BE2C (cell line): Measurements from ENCODE around the gene ARIH2.

ENCODE experiments used
- DNase-seq: peaks from one replicate; pipeline ENCODE4 v3.0.0-alpha.2; 2020
- H3K27me3 ChIP-seq: fragments of 250-450 bp; sonication (Bioruptor Pico); 2 replicates; pipeline ENCODE4 v1.5.1; 2020; ENCODE audit warnings: mild to moderate bottlenecking
- H3K36me3 ChIP-seq: fragments of 250-450 bp; sonication (Bioruptor Pico); 2 replicates; pipeline ENCODE4 v1.5.1; 2020; ENCODE audit warnings: mild to moderate bottlenecking
- H3K4me1 ChIP-seq: fragments of 250-450 bp; sonication (Bioruptor Pico); 2 replicates; pipeline ENCODE4 v1.5.1; 2020
- H3K4me3 ChIP-seq: 2 replicates; pipeline ENCODE4 v1.5.1; 2011; ENCODE audit warnings: low read depth, low read length
- H3K9me3 ChIP-seq: fragments of 250-450 bp; sonication (Bioruptor Pico); 2 replicates; pipeline ENCODE4 v1.5.1; 2020
- CTCF ChIP-seq: IDR thresholded peaks from 2 replicates; pipeline ENCODE4 v1.5.1; 2012; ENCODE audit warnings: mild to moderate bottlenecking, low read depth, low read length

ARIH2 gene

GRCh38 chr3:48991851-48992545 is 73.4 kb downstream of the ARIH2 start:
- no peak for TF ChIP-seq CTCF
- H3K4me3 ChIP-seq = peak overlapping the region; percentile 71

GRCh38 chr3:48993834-48994233 is 75.2 kb downstream of the ARIH2 start:
- Histone ChIP-seq H3K27me3 (no peaks in the 10 kb centered on the region), H3K4me3 (no peak overlapping the region), H3K9me3 (no peaks in the 10 kb centered on the region), H3K4me1 (peaks cover 11% of the 10 kb centered on the region), H3K36me3 (no peaks in the 10 kb centered on the region)
- no peak for DNase-seq
- TF ChIP-seq CTCF = no peak

More at GRCh38 chr3:48991851-48992545, 73.4 kb downstream of the ARIH2 start:
- H3K9me3 ChIP-seq = no peaks in the 10 kb centered on the region
- H3K36me3 ChIP-seq = no peaks in the 10 kb centered on the region
- no peak for DNase-seq
- no peaks in the 10 kb centered on the region for H3K4me1 ChIP-seq
- H3K27me3 ChIP-seq = no peaks in the 10 kb centered on the region

- Histone ChIP-seq H3K4me3 (no peak overlapping the region), H3K9me3 (no peaks in the 10 kb centered on the region), H3K36me3 (no peaks in the 10 kb centered on the region), H3K4me1 (peaks cover 15% of the 10 kb centered on the region), H3K27me3 (no peaks in the 10 kb centered on the region)
- TF ChIP-seq CTCF = no peak
- no peak for DNase-seq
Observed at GRCh38 chr3:48996640-48997039, 78.0 kb downstream of the ARIH2 start.

- peaks cover 15% of the 10 kb centered on the region for H3K4me1 ChIP-seq
- H3K4me3 ChIP-seq = no peak overlapping the region
- no peaks in the 10 kb centered on the region for H3K9me3 ChIP-seq
- H3K36me3 ChIP-seq = no peaks in the 10 kb centered on the region
- no peaks in the 10 kb centered on the region for H3K27me3 ChIP-seq
- TF ChIP-seq CTCF = peak; percentile 27; the same call in 1 of the 2 replicates
- no peak for DNase-seq
Observed at GRCh38 chr3:48997102-48997635, 78.5 kb downstream of the ARIH2 start.

- no peaks in the 10 kb centered on the region for H3K36me3 ChIP-seq
- H3K9me3 ChIP-seq = no peaks in the 10 kb centered on the region
- peaks cover 15% of the 10 kb centered on the region for H3K4me1 ChIP-seq
- DNase-seq = peak; percentile 82
- H3K27me3 ChIP-seq = no peaks in the 10 kb centered on the region
- peak overlapping the region; percentile 29; the same call in 1 of the 2 replicates for H3K4me3 ChIP-seq
- no peak for TF ChIP-seq CTCF
Observed at GRCh38 chr3:48997714-48998637, 79.3 kb downstream of the ARIH2 start.
